T-helper 17 cell (primary cell): ENCODE results near the gene FHOD3. TPM values are rescaled to one million over a fixed set of nuclear protein-coding genes. Genes with fewer than 3 reads are reported as not detected.

Experiments
- ATAC-seq: fragments of 150-1000 bp; cut with Tn5 transposase; 2 replicates; pipeline ENCODE4 v1.10.0; 2021; ENCODE audit warnings: mild to moderate bottlenecking, moderate library complexity
- DNase-seq, 3 donors: peaks; one replicate each; pipeline versions ENCODE4 v3.0.0 to v3.0.0-alpha.2; 2020 to 2021
- H3K9me3 ChIP-seq: one replicate; pipeline ENCODE4 v1.7.0; 2013; ENCODE audit warnings: low read length, mild to moderate bottlenecking; ENCODE audit not compliant: control insufficient read depth, poor library complexity, severe bottlenecking
- H3K27ac Mint-ChIP-seq: one replicate; pipeline ENCODE4 v1.8.0; 2022; ENCODE audit warnings: mild to moderate bottlenecking, moderate library complexity, mixed read lengths
- H3K27me3 Mint-ChIP-seq: one replicate; pipeline ENCODE4 v1.8.0; 2022; ENCODE audit warnings: mixed read lengths
- H3K36me3 Mint-ChIP-seq: one replicate; pipeline ENCODE4 v1.8.0; 2022; ENCODE audit warnings: low read depth, mixed read lengths
- H3K4me1 Mint-ChIP-seq: one replicate; pipeline ENCODE4 v1.8.0; 2022; ENCODE audit warnings: mild to moderate bottlenecking, mixed read lengths
- H3K4me3 Mint-ChIP-seq: one replicate; pipeline ENCODE4 v1.8.0; 2022; ENCODE audit warnings: mild to moderate bottlenecking, moderate library complexity, mixed read lengths
- total RNA-seq, 4 donors: library from RNA in 2 of 4; stranded (reverse) in 2 of 4; gene quantifications; one replicate each; pipeline ENCODE4 v1.2.3 and lab custom pipeline; 2022 to 2026

The FHOD3 gene
- total RNA-seq, 2 donors from 2014 or later, result not detected

- no peaks in the 10 kb centered on the region for H3K4me1 Mint-ChIP-seq
- no peak for ATAC-seq
- no peak for DNase-seq
- H3K4me3 Mint-ChIP-seq, result no peak overlapping the region
- H3K9me3 ChIP-seq, result no peaks in the 10 kb centered on the region
- H3K27ac Mint-ChIP-seq, result no peak overlapping the region
- H3K27me3 Mint-ChIP-seq, result peaks cover 5% of the 10 kb centered on the region
- H3K36me3 Mint-ChIP-seq, result no peaks in the 10 kb centered on the region
Measured at GRCh38 chr18:36608107-36608506, 310.6 kb downstream of the FHOD3 start.

- Mint-ChIP-seq H3K4me3 (no peak overlapping the region), H3K36me3 (no peaks in the 10 kb centered on the region), H3K4me1 (no peaks in the 10 kb centered on the region), H3K27ac (no peak overlapping the region), H3K27me3 (no peaks in the 10 kb centered on the region)
- no peaks in the 10 kb centered on the region for H3K9me3 ChIP-seq
- DNase-seq (no peak), ATAC-seq (no peak)
Measured at GRCh38 chr18:36610258-36610657, 312.7 kb downstream of the FHOD3 start.

DNA sequence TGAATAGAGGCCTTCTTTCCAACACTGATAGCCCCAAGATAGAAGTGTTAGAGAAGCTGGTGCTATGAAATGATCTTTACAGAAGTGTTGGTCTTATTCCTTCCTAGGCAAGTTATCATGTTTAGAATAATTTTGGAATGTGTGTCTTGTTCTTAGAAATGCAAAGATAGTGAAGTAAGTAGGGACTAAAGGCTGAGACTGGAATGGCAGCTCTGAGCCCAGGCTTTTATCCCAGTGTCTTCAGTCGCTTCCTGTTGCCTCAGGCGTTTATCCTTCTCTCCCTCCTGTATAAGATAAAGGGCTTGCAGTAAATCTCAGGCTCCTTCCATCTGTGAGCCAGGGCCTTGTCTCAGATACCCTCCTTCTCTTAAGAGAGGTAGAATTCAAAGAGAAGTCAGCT is 313.1 kb downstream of the FHOD3 start:
- Mint-ChIP-seq H3K4me3 (no peak overlapping the region), H3K27ac (no peak overlapping the region), H3K36me3 (no peaks in the 10 kb centered on the region), H3K4me1 (no peaks in the 10 kb centered on the region), H3K27me3 (no peaks in the 10 kb centered on the region)
- DNase-seq (no peak), ATAC-seq (no peak)
- H3K9me3 ChIP-seq, result no peaks in the 10 kb centered on the region

DNA sequence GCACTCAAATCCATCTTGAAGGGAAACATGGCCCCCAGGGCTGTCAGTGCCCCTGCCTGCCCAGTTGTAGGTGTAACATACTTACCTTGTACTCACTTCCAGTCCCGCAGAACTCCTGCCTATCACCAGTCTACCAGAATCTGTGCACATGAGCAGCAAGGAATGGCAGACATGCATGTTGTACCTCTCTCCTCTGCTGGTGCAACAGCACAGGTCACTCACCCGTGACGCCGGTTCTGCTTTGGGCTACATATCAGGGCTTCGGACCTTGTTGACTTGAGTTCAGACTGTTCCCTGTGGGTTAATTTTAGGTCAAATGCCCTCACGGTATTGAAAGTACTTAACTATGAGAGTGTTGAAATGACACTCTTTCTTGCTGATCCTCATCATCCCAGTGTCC is 315.6 kb downstream of the FHOD3 start:
- Mint-ChIP-seq H3K27me3 (no peaks in the 10 kb centered on the region), H3K4me1 (no peaks in the 10 kb centered on the region), H3K27ac (no peak overlapping the region), H3K36me3 (no peaks in the 10 kb centered on the region), H3K4me3 (no peak overlapping the region)
- ATAC-seq (no peak), DNase-seq (no peak)
- H3K9me3 ChIP-seq, result no peaks in the 10 kb centered on the region

- Mint-ChIP-seq H3K36me3 (no peaks in the 10 kb centered on the region), H3K27ac (no peak overlapping the region), H3K27me3 (no peaks in the 10 kb centered on the region), H3K4me1 (peaks cover 2% of the 10 kb centered on the region), H3K4me3 (no peak overlapping the region)
- no peak for ATAC-seq
- DNase-seq, result no peak
- no peaks in the 10 kb centered on the region for H3K9me3 ChIP-seq
Measured at GRCh38 chr18:36613810-36614209, 316.3 kb downstream of the FHOD3 start.

- DNase-seq (no peak), ATAC-seq (no peak)
- Mint-ChIP-seq H3K4me1 (peaks cover 2% of the 10 kb centered on the region), H3K36me3 (no peaks in the 10 kb centered on the region), H3K27ac (no peak overlapping the region), H3K27me3 (peaks cover 9% of the 10 kb centered on the region), H3K4me3 (no peak overlapping the region)
- H3K9me3 ChIP-seq, result no peaks in the 10 kb centered on the region
Measured at GRCh38 chr18:36620788-36621187, 323.3 kb downstream of the FHOD3 start.

GRCh38 chr18:36622610-36623009 is 325.1 kb downstream of the FHOD3 start:
- Mint-ChIP-seq H3K27me3 (peaks cover 9% of the 10 kb centered on the region), H3K27ac (no peak overlapping the region), H3K4me1 (peaks cover 2% of the 10 kb centered on the region), H3K36me3 (no peaks in the 10 kb centered on the region), H3K4me3 (no peak overlapping the region)
- ATAC-seq, result no peak
- DNase-seq, result no peak
- no peaks in the 10 kb centered on the region for H3K9me3 ChIP-seq

GRCh38 chr18:36623091-36623490 is 325.6 kb downstream of the FHOD3 start:
- DNase-seq, result no peak
- Mint-ChIP-seq H3K4me3 (no peak overlapping the region), H3K36me3 (no peaks in the 10 kb centered on the region), H3K27ac (no peak overlapping the region), H3K4me1 (peaks cover 2% of the 10 kb centered on the region), H3K27me3 (peaks cover 9% of the 10 kb centered on the region)
- ATAC-seq, result no peak
- H3K9me3 ChIP-seq, result no peaks in the 10 kb centered on the region

DNA sequence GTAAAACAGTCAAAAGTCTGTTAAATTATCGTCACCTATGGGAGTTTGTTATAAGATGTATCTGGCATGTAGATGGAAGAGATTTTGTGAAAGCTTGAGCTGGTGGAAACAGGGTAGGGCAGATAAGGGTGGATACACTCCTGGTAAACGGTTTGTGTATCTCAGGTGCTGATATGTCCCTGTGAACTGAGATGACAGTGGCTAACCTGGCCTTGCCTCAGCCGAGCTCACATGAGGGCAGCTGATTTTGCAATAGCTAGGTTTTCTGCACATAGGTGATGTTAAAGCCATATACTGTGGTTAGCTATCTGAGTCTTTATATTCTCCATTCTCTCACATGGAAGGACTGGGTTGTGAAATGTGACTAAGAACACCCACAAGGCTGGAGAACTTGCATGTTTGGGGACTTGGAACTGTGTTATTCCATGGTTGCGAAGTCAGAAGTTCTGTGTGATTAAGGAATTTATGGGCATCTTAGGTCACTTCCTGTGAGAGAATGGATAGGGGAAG is 326.2 kb downstream of the FHOD3 start:
- Mint-ChIP-seq H3K4me1 (peaks cover under 1% of the 10 kb centered on the region), H3K36me3 (no peaks in the 10 kb centered on the region), H3K27ac (no peak overlapping the region), H3K4me3 (no peak overlapping the region), H3K27me3 (peaks cover 9% of the 10 kb centered on the region)
- no peak for ATAC-seq
- H3K9me3 ChIP-seq, result no peaks in the 10 kb centered on the region
- DNase-seq, result no peak

DNA sequence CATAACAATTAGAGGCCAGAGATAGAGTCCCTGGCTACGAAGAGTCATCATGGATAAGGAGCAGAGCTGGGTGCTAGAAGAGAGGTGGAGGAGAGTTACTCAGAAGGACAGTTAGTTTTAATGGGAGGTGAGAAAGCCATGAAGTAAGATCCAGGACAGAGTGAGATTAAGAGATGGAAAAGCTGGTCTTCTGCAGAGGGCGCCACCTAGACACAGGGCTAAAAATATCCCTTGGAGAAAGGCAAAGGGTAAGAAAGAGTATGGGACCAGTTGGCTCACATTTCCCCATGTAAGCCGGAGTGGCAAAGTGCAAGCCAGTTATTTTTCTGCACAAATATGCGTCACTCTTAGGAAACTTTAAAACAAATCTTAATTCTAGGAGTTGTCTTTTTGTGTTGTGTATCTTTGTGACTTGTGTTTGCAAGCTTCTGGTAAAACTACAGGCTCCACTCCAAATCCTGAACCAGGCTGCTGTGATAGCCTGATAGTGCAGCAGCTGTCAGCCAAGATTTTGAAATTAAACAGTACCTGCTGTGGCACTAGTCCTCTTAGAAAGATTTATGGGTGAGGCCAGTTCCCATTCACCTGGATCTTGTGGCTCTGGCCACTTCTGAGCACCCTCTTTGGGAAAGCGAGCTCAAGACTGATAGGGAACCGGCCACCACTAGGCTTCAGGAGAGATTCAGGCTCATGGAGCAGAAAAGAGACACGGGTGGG is 327.1 kb downstream of the FHOD3 start:
- DNase-seq (no peak), ATAC-seq (no peak)
- Mint-ChIP-seq H3K27me3 (peaks cover 9% of the 10 kb centered on the region), H3K36me3 (no peaks in the 10 kb centered on the region), H3K4me1 (no peaks in the 10 kb centered on the region), H3K27ac (no peak overlapping the region), H3K4me3 (no peak overlapping the region)
- no peaks in the 10 kb centered on the region for H3K9me3 ChIP-seq

DNA sequence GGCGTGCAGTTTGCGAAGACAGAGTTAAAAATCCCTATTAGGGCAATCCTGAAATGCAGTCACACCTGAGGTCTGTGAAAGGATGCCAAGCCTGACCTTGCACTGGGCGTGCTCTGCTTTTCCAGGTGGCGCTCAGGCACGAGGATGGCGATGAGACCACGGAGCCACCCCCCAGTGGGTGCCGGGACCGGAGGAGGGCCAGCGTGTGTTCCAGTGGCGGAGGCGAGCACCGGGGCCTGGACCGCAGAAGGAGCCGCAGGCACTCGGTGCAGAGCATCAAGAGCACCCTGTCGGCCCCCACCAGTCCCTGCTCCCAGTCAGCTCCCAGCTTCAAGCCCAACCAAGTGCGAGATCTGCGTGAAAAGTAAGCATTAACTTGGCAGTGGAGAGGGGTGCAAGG is 327.9 kb downstream of the FHOD3 start:
- DNase-seq (no peak), ATAC-seq (no peak)
- H3K4me1 Mint-ChIP-seq, result no peaks in the 10 kb centered on the region
- no peak overlapping the region for H3K27ac Mint-ChIP-seq
- no peak overlapping the region for H3K4me3 Mint-ChIP-seq
- H3K36me3 Mint-ChIP-seq, result no peaks in the 10 kb centered on the region
- no peaks in the 10 kb centered on the region for H3K9me3 ChIP-seq
- H3K27me3 Mint-ChIP-seq, result peaks cover 6% of the 10 kb centered on the region

- Mint-ChIP-seq H3K27ac (no peak overlapping the region), H3K36me3 (no peaks in the 10 kb centered on the region), H3K4me1 (no peaks in the 10 kb centered on the region), H3K4me3 (no peak overlapping the region), H3K27me3 (peaks cover 7% of the 10 kb centered on the region)
- H3K9me3 ChIP-seq, result no peaks in the 10 kb centered on the region
- DNase-seq, result no peak
- ATAC-seq, result no peak
Measured at GRCh38 chr18:36627637-36628036, 330.1 kb downstream of the FHOD3 start.

DNA sequence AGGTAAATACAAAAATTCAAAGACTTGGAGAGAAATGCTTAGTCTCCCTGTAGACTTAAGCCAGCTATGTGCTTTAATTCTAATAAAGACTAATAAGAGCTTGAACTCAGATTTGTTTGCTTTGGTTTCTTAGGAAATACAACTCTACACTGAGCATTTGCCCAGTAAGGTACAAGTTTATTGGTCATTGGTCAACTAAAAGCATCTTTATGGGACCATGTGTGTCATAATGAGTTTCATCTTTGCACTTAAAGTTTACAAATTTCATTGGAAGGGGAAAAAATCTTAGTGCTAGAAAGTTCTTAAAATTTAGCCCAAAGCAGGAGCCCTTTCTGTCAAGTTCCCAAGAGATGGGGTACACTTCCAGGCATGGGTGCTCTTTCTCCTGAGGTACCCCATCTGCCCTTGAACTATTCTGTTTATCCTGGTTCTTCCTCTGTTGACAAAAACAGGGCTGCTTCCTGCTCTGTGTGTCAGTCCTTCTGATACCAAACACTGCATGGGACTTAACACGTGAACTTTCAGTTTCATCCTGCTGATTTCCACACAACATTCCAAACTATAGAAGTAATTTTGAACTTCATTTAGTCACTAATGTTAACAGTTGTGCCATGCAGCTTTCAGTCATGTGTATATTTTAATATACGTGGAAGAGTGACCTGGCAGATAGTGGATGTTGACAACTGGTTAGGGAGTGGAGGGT is 331.1 kb downstream of the FHOD3 start:
- Mint-ChIP-seq H3K27ac (no peak overlapping the region), H3K36me3 (no peaks in the 10 kb centered on the region), H3K4me1 (no peaks in the 10 kb centered on the region), H3K4me3 (no peak overlapping the region), H3K27me3 (peaks cover 11% of the 10 kb centered on the region)
- ATAC-seq (no peak), DNase-seq (no peak)
- no peaks in the 10 kb centered on the region for H3K9me3 ChIP-seq

DNA sequence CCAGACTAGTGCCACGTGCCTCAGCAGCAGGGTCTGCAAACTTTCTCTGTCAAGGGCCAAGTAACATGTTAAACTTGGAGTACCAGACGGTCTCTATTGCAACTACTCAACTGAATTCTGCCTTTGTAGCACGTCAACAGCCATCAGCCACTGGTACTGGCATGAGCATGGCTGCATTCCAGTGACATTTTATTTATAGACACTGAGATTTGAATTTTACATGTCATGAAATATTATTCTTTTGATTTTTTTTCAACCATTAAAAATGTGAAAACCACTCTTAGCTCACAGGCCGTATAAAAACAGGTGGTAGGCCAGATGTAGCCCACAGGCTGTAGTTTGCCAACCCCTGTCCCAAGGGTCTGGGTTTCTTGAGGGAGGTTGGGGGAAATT is 331.6 kb downstream of the FHOD3 start:
- H3K4me1 Mint-ChIP-seq, result no peaks in the 10 kb centered on the region
- H3K36me3 Mint-ChIP-seq, result no peaks in the 10 kb centered on the region
- H3K9me3 ChIP-seq, result no peaks in the 10 kb centered on the region
- H3K4me3 Mint-ChIP-seq, result no peak overlapping the region
- DNase-seq, result no peak
- H3K27ac Mint-ChIP-seq, result no peak overlapping the region
- no peak for ATAC-seq
- H3K27me3 Mint-ChIP-seq, result peaks cover 16% of the 10 kb centered on the region
